Measurements from ENCODE around the gene PLCH1.

The PLCH1 gene

GRCh38 chr3:155661042-155661441 is 83.8 kb downstream of the PLCH1 start:
- no peak overlapping the region for H3K27ac ChIP-seq (replicated peaks)
- TF ChIP-seq GABPA (IDR thresholded peaks at IDR 0.05; ENCODE audit: low read depth) (no peak), CTCF (IDR thresholded peaks at IDR 0.05; ENCODE audit: insufficient read depth, low read length) (no peak), SPI1 (IDR thresholded peaks at IDR 0.05; ENCODE audit: borderline replicate concordance, low read depth) (no peak), POLR2AphosphoS5 (IDR thresholded peaks at IDR 0.05; ENCODE audit: low read depth) (no peak), REST (IDR thresholded peaks at IDR 0.05; ENCODE audit: insufficient replicate concordance, low read depth) (no peak)

GRCh38 chr3:155658671-155659261 is 86.1 kb downstream of the PLCH1 start:
- H3K27me3 ChIP-seq (ENCODE audit: insufficient read depth, poor library complexity, severe bottlenecking), result no peaks in the 10 kb centered on the region
- no peak for DNase-seq (ENCODE audit: low read depth in 1 of 2, low spot score in 1 of 2)
- H3K27ac ChIP-seq (replicated peaks), result no peak overlapping the region
- TF ChIP-seq SPI1 (IDR thresholded peaks at IDR 0.05; ENCODE audit: borderline replicate concordance, low read depth) (no peak), POLR2AphosphoS5 (IDR thresholded peaks at IDR 0.05; ENCODE audit: low read depth) (no peak), CTCF (IDR thresholded peaks at IDR 0.05; ENCODE audit: insufficient read depth, low read length) (no peak), GABPA (IDR thresholded peaks at IDR 0.05; ENCODE audit: low read depth) (no peak), REST (IDR thresholded peaks at IDR 0.05; ENCODE audit: insufficient replicate concordance, low read depth) (no peak)
- no peak overlapping the region for H3K4me3 ChIP-seq (replicated peaks; ENCODE audit: insufficient read depth, low read length)

More at GRCh38 chr3:155661042-155661441, 83.8 kb downstream of the PLCH1 start:
- Histone ChIP-seq H3K4me3 (replicated peaks; ENCODE audit: insufficient read depth, low read length) (no peak overlapping the region), H3K27me3 (ENCODE audit: insufficient read depth, poor library complexity, severe bottlenecking) (no peaks in the 10 kb centered on the region)
- DNase-seq (ENCODE audit: low read depth in 1 of 2, low spot score in 1 of 2), result no peak

GRCh38 chr3:155658006-155658405 is 86.9 kb downstream of the PLCH1 start:
- no peak for DNase-seq (ENCODE audit: low read depth in 1 of 2, low spot score in 1 of 2)
- no peaks in the 10 kb centered on the region for H3K27me3 ChIP-seq (ENCODE audit: insufficient read depth, poor library complexity, severe bottlenecking)
- H3K4me3 ChIP-seq (replicated peaks; ENCODE audit: insufficient read depth, low read length), result no peak overlapping the region
- no peak for TF ChIP-seq REST (IDR thresholded peaks at IDR 0.05; ENCODE audit: insufficient replicate concordance, low read depth)
- TF ChIP-seq CTCF (IDR thresholded peaks at IDR 0.05; ENCODE audit: insufficient read depth, low read length), result no peak
- no peak for TF ChIP-seq GABPA (IDR thresholded peaks at IDR 0.05; ENCODE audit: low read depth)
- no peak for TF ChIP-seq SPI1 (IDR thresholded peaks at IDR 0.05; ENCODE audit: borderline replicate concordance, low read depth)
- no peak for TF ChIP-seq POLR2AphosphoS5 (IDR thresholded peaks at IDR 0.05; ENCODE audit: low read depth)
- H3K27ac ChIP-seq (replicated peaks), result no peak overlapping the region

Measured in HL-60 (cell line).